Fibroblast of lung (primary cell): ENCODE data around the gene BGN. TPM values are rescaled to one million over a fixed set of nuclear protein-coding genes. Genes with fewer than 3 reads are reported as not detected.

Experiments
- DNase-seq, 2 donors: peaks; one replicate each; pipeline versions ENCODE4 v3.0.0 to v3.0.0-alpha.2; 2010; ENCODE audit warnings: low read depth in 2 of 2
- H2AFZ ChIP-seq: 2 replicates; pipeline ENCODE4 v1.5.1; 2012; ENCODE audit warnings: low read length, control low read depth, inconsistent platforms
- H3K27ac ChIP-seq: 2 replicates; pipeline ENCODE4 v1.5.1; 2011; ENCODE audit warnings: low read length, control low read depth; ENCODE audit not compliant: insufficient read depth
- H3K27me3 ChIP-seq: 2 replicates; pipeline ENCODE4 v1.5.1; 2011; ENCODE audit warnings: mild to moderate bottlenecking, low read length; ENCODE audit not compliant: control insufficient read depth, insufficient read depth
- H3K36me3 ChIP-seq: 2 replicates; pipeline ENCODE4 v1.5.1; 2011; ENCODE audit warnings: low read length; ENCODE audit not compliant: control insufficient read depth, insufficient read depth
- H3K4me1 ChIP-seq: 2 replicates; pipeline ENCODE4 v1.5.1; 2011; ENCODE audit warnings: low read length; ENCODE audit not compliant: control insufficient read depth, insufficient read depth; ENCODE audit errors: extremely low read depth
- H3K4me2 ChIP-seq: 2 replicates; pipeline ENCODE4 v1.5.1; 2011; ENCODE audit warnings: low read length, control low read depth; ENCODE audit not compliant: insufficient read depth; ENCODE audit errors: extremely low read depth
- H3K4me3 ChIP-seq, 4 experiments: fragments of 200-600 bp in 1 of 4; sonication (generic) in 1 of 4; replicated peaks in 1 of 4; 2 replicates each; pipeline ENCODE4 v1.5.1; 2011 to 2016; ENCODE audit warnings: low read length in 4 of 4, low read depth in 3 of 4, mild to moderate bottlenecking in 3 of 4, control low read depth in 2 of 4, inconsistent platforms in 1 of 4, mixed read lengths in 1 of 4; ENCODE audit not compliant: insufficient read depth in 1 of 4; ENCODE audit errors: control extremely low read depth in 1 of 4
- H3K79me2 ChIP-seq: 2 replicates; pipeline ENCODE4 v1.5.1; 2012; ENCODE audit warnings: mild to moderate bottlenecking, low read length, inconsistent platforms; ENCODE audit not compliant: control insufficient read depth, insufficient read depth
- H3K9ac ChIP-seq: 2 replicates; pipeline ENCODE4 v1.5.1; 2011; ENCODE audit warnings: mild to moderate bottlenecking, low read length, control low read depth; ENCODE audit not compliant: insufficient read depth
- H3K9me3 ChIP-seq: 2 replicates; pipeline ENCODE4 v1.5.1; 2012; ENCODE audit warnings: low read depth, low read length; ENCODE audit not compliant: control insufficient read depth, insufficient read depth
- H4K20me1 ChIP-seq: 2 replicates; pipeline ENCODE4 v1.5.1; 2011; ENCODE audit warnings: low read length; ENCODE audit not compliant: control insufficient read depth, insufficient read depth; ENCODE audit errors: extremely low read depth
- EZH2 ChIP-seq: IDR thresholded peaks from 2 replicates; pipeline ENCODE4 v1.5.1; 2012; ENCODE audit warnings: low read length, control low read depth, mild to moderate bottlenecking; ENCODE audit errors: missing control alignments
- polyA plus RNA-seq, 2 donors: library from polyadenylated mRNA; depleted of rRNA in 1 of 2; stranded (reverse) in 1 of 2; unstranded in 1 of 2; fragments of >200 nt; gene quantifications; 2 replicates each; pipeline ENCODE4 v1.2.1, GENCODE V29; 2011 to 2012; ENCODE audit warnings: missing spikeins in 1 of 2
- total RNA-seq: library from RNA; depleted of rRNA; stranded (reverse); fragments of >200 nt; gene quantifications from 2 replicates; pipeline ENCODE4 v1.2.1, GENCODE V29; 2014
- TF ChIP-seq, protein P1 (sequence below), 2 donors: IDR thresholded peaks in 1 of 2; conservative IDR thresholded peaks in 1 of 2; 1 replicate in 1 of 2; 2 replicates in 1 of 2; pipeline ENCODE4 v1.5.1; 2011 to 2012; ENCODE audit warnings: low read length in 2 of 2, control low read depth in 1 of 2, inconsistent platforms in 1 of 2, low read depth in 1 of 2, mild to moderate bottlenecking in 1 of 2

Gene BGN
- total and polyA plus RNA-seq, 2 donors (not counting 1 experiment from before 2014, with no cell fraction given): 10.1 to 61.7 TPM

DNA sequence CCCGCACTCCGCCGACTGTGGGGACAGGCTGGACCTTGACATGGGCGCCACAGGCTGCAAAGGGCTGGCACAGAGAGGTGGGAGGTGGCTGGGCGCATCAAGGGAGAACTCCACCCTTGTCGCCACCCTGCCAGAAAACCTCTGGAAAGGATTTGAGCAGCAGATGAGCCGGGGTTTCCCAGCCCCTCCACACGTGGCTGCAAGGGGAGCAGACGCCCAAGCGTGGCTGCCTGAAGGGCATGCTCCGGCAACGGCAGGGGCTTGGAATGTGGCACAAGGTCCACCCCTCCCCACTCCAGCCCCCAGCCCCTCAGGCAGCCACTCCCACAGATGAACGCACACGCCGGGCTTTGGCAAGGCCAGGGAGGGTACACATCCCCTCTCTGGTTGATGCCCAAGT is 4.6 kb downstream of the BGN start:
- Histone ChIP-seq H3K36me3 (no peaks in the 10 kb centered on the region), H3K4me1 (peaks cover 3% of the 10 kb centered on the region), H3K9ac (no peak overlapping the region), H3K4me3 (no peak overlapping the region), H3K4me2 (no peak overlapping the region), H2AFZ (no peak overlapping the region), H3K27me3 (no peaks in the 10 kb centered on the region), H3K27ac (no peak overlapping the region), H3K79me2 (no peaks in the 10 kb centered on the region), H3K9me3 (no peaks in the 10 kb centered on the region), H4K20me1 (no peaks in the 10 kb centered on the region)
- TF ChIP-seq, protein P1, sequence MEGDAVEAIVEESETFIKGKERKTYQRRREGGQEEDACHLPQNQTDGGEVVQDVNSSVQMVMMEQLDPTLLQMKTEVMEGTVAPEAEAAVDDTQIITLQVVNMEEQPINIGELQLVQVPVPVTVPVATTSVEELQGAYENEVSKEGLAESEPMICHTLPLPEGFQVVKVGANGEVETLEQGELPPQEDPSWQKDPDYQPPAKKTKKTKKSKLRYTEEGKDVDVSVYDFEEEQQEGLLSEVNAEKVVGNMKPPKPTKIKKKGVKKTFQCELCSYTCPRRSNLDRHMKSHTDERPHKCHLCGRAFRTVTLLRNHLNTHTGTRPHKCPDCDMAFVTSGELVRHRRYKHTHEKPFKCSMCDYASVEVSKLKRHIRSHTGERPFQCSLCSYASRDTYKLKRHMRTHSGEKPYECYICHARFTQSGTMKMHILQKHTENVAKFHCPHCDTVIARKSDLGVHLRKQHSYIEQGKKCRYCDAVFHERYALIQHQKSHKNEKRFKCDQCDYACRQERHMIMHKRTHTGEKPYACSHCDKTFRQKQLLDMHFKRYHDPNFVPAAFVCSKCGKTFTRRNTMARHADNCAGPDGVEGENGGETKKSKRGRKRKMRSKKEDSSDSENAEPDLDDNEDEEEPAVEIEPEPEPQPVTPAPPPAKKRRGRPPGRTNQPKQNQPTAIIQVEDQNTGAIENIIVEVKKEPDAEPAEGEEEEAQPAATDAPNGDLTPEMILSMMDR (conservative IDR thresholded peaks at IDR 0.05 in 1 of 2, IDR thresholded peaks at IDR 0.05 in 1 of 2; ENCODE audit: low read depth in 1 of 2, low read length in 2 of 2): no peak
- TF ChIP-seq EZH2: no peak
- no peak for DNase-seq

DNA sequence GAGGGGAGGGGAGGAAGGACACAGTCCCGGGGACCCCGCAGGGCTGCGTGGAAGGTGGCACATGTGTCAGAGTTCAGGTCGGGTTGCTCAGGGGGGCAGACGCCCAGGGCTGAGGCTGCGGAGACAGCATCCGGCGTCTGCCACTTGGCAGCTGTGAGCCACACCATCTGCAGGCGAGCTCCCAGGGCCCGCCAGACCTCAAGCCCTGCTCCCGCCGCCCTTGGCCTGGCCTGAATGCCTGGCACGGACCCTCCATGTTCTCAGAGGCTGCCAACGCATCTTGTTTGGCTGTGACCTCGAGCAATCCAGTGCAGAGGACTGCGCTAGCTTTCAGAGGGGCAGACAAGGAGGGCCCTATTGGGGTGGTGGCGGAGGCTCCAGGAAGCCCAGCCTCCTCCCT is 5.1 kb downstream of the BGN start:
- H3K27me3 ChIP-seq: no peaks in the 10 kb centered on the region
- no peaks in the 10 kb centered on the region for H4K20me1 ChIP-seq
- H3K4me2 ChIP-seq: no peak overlapping the region
- H3K4me3 ChIP-seq: no peak overlapping the region
- no peak overlapping the region for H3K27ac ChIP-seq
- no peaks in the 10 kb centered on the region for H3K9me3 ChIP-seq
- H3K36me3 ChIP-seq: no peaks in the 10 kb centered on the region
- TF ChIP-seq EZH2: no peak
- TF ChIP-seq, protein P1 (conservative IDR thresholded peaks at IDR 0.05 in 1 of 2, IDR thresholded peaks at IDR 0.05 in 1 of 2; ENCODE audit: low read depth in 1 of 2, low read length in 2 of 2): no peak
- H2AFZ ChIP-seq: no peak overlapping the region
- peaks cover 3% of the 10 kb centered on the region for H3K4me1 ChIP-seq
- no peak overlapping the region for H3K9ac ChIP-seq
- no peak for DNase-seq
- H3K79me2 ChIP-seq: no peaks in the 10 kb centered on the region

DNA sequence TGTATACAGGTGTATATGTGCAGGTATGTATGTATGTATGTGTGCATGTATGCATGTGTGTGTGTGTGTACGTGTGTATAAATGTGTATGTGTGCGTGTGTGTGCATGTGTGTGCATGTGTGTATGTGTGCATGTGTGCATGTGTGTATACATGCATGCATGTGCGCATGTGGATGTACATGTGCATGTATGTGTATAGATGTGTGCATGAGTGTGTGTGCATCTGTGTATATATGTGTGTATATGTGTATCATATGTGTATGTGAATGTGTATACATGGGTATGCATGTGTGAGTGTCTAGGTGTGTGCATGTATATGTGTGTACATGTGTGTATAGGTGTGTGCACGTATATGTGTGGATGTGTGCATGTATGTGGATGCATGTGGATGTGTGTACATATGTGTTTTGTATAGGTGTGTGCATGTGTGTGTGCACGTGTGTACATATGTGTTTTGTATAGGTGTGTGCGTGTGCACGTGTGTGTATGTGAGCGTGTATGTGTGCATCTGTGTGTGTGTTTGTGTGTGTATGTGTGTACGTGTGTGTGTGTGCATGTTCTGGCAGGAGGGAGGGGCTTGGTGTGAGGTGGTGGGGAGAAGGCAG is 6.0 kb downstream of the BGN start:
- H3K4me1 ChIP-seq: no peaks in the 10 kb centered on the region
- no peak overlapping the region for H3K9ac ChIP-seq
- no peak overlapping the region for H3K27ac ChIP-seq
- no peak for DNase-seq
- no peaks in the 10 kb centered on the region for H3K79me2 ChIP-seq
- H3K36me3 ChIP-seq: no peaks in the 10 kb centered on the region
- no peaks in the 10 kb centered on the region for H4K20me1 ChIP-seq
- H3K4me3 ChIP-seq: no peak overlapping the region
- TF ChIP-seq, protein P1 (conservative IDR thresholded peaks at IDR 0.05 in 1 of 2, IDR thresholded peaks at IDR 0.05 in 1 of 2; ENCODE audit: low read depth in 1 of 2, low read length in 2 of 2): no peak
- TF ChIP-seq EZH2: no peak
- H2AFZ ChIP-seq: no peak overlapping the region
- no peaks in the 10 kb centered on the region for H3K27me3 ChIP-seq
- no peaks in the 10 kb centered on the region for H3K9me3 ChIP-seq
- no peak overlapping the region for H3K4me2 ChIP-seq
